ENCODE measurements around the gene PRKCD. TPM values are rescaled to one million over a fixed set of nuclear protein-coding genes. Genes with fewer than 3 reads are reported as not detected.

PRKCD gene
- total RNA-seq, 4 donors from 2014 or later: 27.2 to 35.8 (median 31.4) TPM

- intact Hi-C loops (cut with DNase I; ENCODE audit: low total_unique reads): no loop called here
- H3K4me3 ChIP-seq (ENCODE audit: low read depth, poor library complexity, severe bottlenecking): no peak overlapping the region
- DNase-seq (ENCODE audit: low spot score in 2 of 2): no peak
- TF ChIP-seq POLR2A (IDR thresholded peaks at IDR 0.05) (no peak), CTCF (IDR thresholded peaks at IDR 0.05) (no peak)
- WGBS, 2 donors: 53 to 62% methylated on average over 11 of the region's 11 CpGs
These were observed 32.6 kb downstream of the PRKCD start for GRCh38 chr3:53193466-53194209.

GRCh38 chr3:53194210-53195065, 33.4 kb downstream of the PRKCD start:
- 61 to 73% methylated on average over 14 of the region's 14 CpGs for WGBS, 2 donors
- no peak overlapping the region for H3K4me3 ChIP-seq (ENCODE audit: low read depth, poor library complexity, severe bottlenecking)
- DNase-seq (ENCODE audit: low spot score in 2 of 2): no peak
- TF ChIP-seq POLR2A (IDR thresholded peaks at IDR 0.05): no peak
- no peak for TF ChIP-seq CTCF (IDR thresholded peaks at IDR 0.05)
- intact Hi-C loops (cut with DNase I; ENCODE audit: low total_unique reads): loop anchor here (5.0 kb wide), 2 partner anchors 62 to 82 kb away; partner anchors contain the start of gene RFT1

GRCh38 chr3:53195066-53195450, 34.0 kb downstream of the PRKCD start:
- no peak for DNase-seq (ENCODE audit: low spot score in 2 of 2)
- intact Hi-C loops (cut with DNase I; ENCODE audit: low total_unique reads): loop anchor here (5.0 kb wide), 2 partner anchors 63 to 83 kb away; partner anchors contain the start of gene RFT1
- 83 to 92% methylated on average over 10 of the region's 10 CpGs for WGBS, 2 donors
- H3K4me3 ChIP-seq (ENCODE audit: low read depth, poor library complexity, severe bottlenecking): no peak overlapping the region
- no peak for TF ChIP-seq CTCF (IDR thresholded peaks at IDR 0.05)
- TF ChIP-seq POLR2A (IDR thresholded peaks at IDR 0.05): no peak

GRCh38 chr3:53195602-53196574, 34.9 kb downstream of the PRKCD start:
- no peak overlapping the region for H3K4me3 ChIP-seq (ENCODE audit: low read depth, poor library complexity, severe bottlenecking)
- peak in 1 of 3 donors; percentile 82 for TF ChIP-seq CTCF (IDR thresholded peaks at IDR 0.05)
- TF ChIP-seq POLR2A (IDR thresholded peaks at IDR 0.05): no peak
- intact Hi-C loops (cut with DNase I; ENCODE audit: low total_unique reads): loop anchor here (5.0 kb wide), 2 partner anchors 64 to 84 kb away; partner anchors contain the start of gene RFT1
- 23% methylated on average over 35 to 36 of the region's 36 CpGs for WGBS, 2 donors
- DNase-seq (ENCODE audit: low spot score in 2 of 2): no peak

All from lower leg skin (tissue), 4 donors.